GM23338 (cell line): ENCODE results near the gene EHD4. TPM values are rescaled to one million over a fixed set of nuclear protein-coding genes. Genes with fewer than 3 reads are reported as not detected.
A peak's percentile ranks its signal among the peaks of the same experiment; 100 is the strongest.

ENCODE experiments used
- ATAC-seq: fragments of 200-7000 bp; cut with Tn5 transposase; 3 replicates; pipeline ENCODE4 v1.9.1; 2020
- DNase-seq: peaks from one replicate; pipeline ENCODE4 v3.0.0-alpha.2; 2015; ENCODE audit warnings: low spot score
- H2AFZ ChIP-seq: fragments of 200-600 bp; sonication (generic); 2 replicates; pipeline ENCODE4 v1.8.0; 2016; ENCODE audit warnings: antibody characterized with exemption, mild to moderate bottlenecking, moderate library complexity
- H3F3A ChIP-seq: fragments of 200-600 bp; sonication (generic); replicated peaks from 2 replicates; pipeline ENCODE4 v1.8.0; 2017; ENCODE audit warnings: antibody characterized with exemption, mixed run types, low read depth
- H3K27ac ChIP-seq: fragments of 200-600 bp; sonication (generic); 2 replicates; pipeline ENCODE4 v1.6.1; 2016; ENCODE audit warnings: low read depth
- H3K27me3 ChIP-seq: fragments of 200-600 bp; sonication (generic); 2 replicates; pipeline ENCODE4 v1.8.0; 2016; ENCODE audit warnings: mild to moderate bottlenecking, mixed run types, moderate library complexity; ENCODE audit not compliant: insufficient read depth
- H3K36me3 ChIP-seq: fragments of 200-600 bp; sonication (generic); 2 replicates; pipeline ENCODE4 v1.8.0; 2016; ENCODE audit warnings: mild to moderate bottlenecking; ENCODE audit not compliant: insufficient read depth
- H3K4me1 ChIP-seq: fragments of 200-600 bp; sonication (generic); 2 replicates; pipeline ENCODE4 v1.8.0; 2016; ENCODE audit warnings: mild to moderate bottlenecking, moderate library complexity; ENCODE audit not compliant: insufficient read depth
- H3K4me2 ChIP-seq: fragments of 200-600 bp; sonication (generic); 2 replicates; pipeline ENCODE4 v1.7.1; 2017; ENCODE audit warnings: mixed run types
- H3K4me3 ChIP-seq: fragments of 200-600 bp; sonication (generic); 2 replicates; pipeline ENCODE4 v1.6.1; 2016; ENCODE audit warnings: mixed run types
- H3K79me2 ChIP-seq: fragments of 200-600 bp; sonication (generic); replicated peaks from 2 replicates; pipeline ENCODE4 v1.8.0; 2017; ENCODE audit warnings: mild to moderate bottlenecking; ENCODE audit not compliant: insufficient read depth
- H3K9me2 ChIP-seq: fragments of 200-600 bp; sonication (generic); 2 replicates; pipeline ENCODE4 v1.8.0; 2017; ENCODE audit not compliant: insufficient read depth
- H4K20me1 ChIP-seq: fragments of 200-600 bp; sonication (generic); replicated peaks from 2 replicates; pipeline ENCODE4 v1.8.0; 2017; ENCODE audit warnings: mild to moderate bottlenecking; ENCODE audit not compliant: insufficient read depth
- H3K27ac Mint-ChIP-seq: 2 replicates; pipeline ENCODE4 v1.8.0; 2020; ENCODE audit warnings: inconsistent platforms, mild to moderate bottlenecking, moderate library complexity, mixed read lengths
- H3K27me3 Mint-ChIP-seq: 3 replicates; pipeline ENCODE4 v1.8.0; 2022; ENCODE audit warnings: low read depth, mild to moderate bottlenecking, moderate library complexity, mixed read lengths, inconsistent platforms; ENCODE audit not compliant: insufficient read depth, poor library complexity
- H3K36me3 Mint-ChIP-seq: 3 replicates; pipeline ENCODE4 v1.8.0; 2021; ENCODE audit warnings: low read depth, mild to moderate bottlenecking, inconsistent platforms, moderate library complexity, mixed read lengths
- H3K4me1 Mint-ChIP-seq: 3 replicates; pipeline ENCODE4 v1.8.0; 2020; ENCODE audit warnings: mild to moderate bottlenecking, inconsistent platforms, mixed read lengths
- H3K4me3 Mint-ChIP-seq: 3 replicates; pipeline ENCODE4 v1.8.0; 2021; ENCODE audit warnings: moderate library complexity, mild to moderate bottlenecking, inconsistent platforms, mixed read lengths
- H3K9me3 Mint-ChIP-seq: 3 replicates; pipeline ENCODE4 v1.8.0; 2020; ENCODE audit warnings: moderate library complexity, mild to moderate bottlenecking, inconsistent platforms, mixed read lengths
- CTCF ChIP-seq, 2 experiments: fragments of 200-600 bp in 1 of 2; sonication (generic) in 1 of 2; conservative IDR thresholded peaks; 2 replicates each; pipeline versions ENCODE4 v1.5.1 to v1.6.1; 2016 to 2017; ENCODE audit warnings: antibody characterized with exemption in 2 of 2, low read depth in 2 of 2, mild to moderate bottlenecking in 2 of 2, moderate library complexity in 1 of 2
- ETS1 ChIP-seq: IDR thresholded peaks from 2 replicates; pipeline ENCODE4 v1.6.1; 2016; ENCODE audit warnings: antibody characterized with exemption
- REST ChIP-seq: IDR thresholded peaks from one replicate; pipeline ENCODE4 v1.6.1; 2018; ENCODE audit warnings: antibody characterized with exemption; ENCODE audit not compliant: unreplicated experiment
- polyA plus RNA-seq: library from polyadenylated mRNA; unstranded; fragments of >200 nt; fragmentation: Nextera tagmentation; extraction: Ambion mirVana; gene quantifications from 2 replicates; pipeline ENCODE4 v1.2.1, GENCODE V29; 2016
- total RNA-seq: library from RNA; depleted of rRNA; stranded (reverse); fragments of >200 nt; shearing (Covaris generic); gene quantifications from 2 replicates; pipeline ENCODE4 v1.2.3, GENCODE V29; 2014
- TF ChIP-seq, protein P1 (sequence below): fragments of 250-450 bp; sonication (Bioruptor Pico); IDR thresholded peaks from 2 replicates; pipeline ENCODE4 v1.5.0; 2020; ENCODE audit warnings: mild to moderate bottlenecking, moderate library complexity

EHD4 gene
- total and polyA plus RNA-seq, 2 experiments from 2014 or later: 13.0 to 31.0 TPM

GRCh38 chr15:41939986-41940385 is 32.4 kb downstream of the EHD4 start (continued):
- TF ChIP-seq, protein P1, sequence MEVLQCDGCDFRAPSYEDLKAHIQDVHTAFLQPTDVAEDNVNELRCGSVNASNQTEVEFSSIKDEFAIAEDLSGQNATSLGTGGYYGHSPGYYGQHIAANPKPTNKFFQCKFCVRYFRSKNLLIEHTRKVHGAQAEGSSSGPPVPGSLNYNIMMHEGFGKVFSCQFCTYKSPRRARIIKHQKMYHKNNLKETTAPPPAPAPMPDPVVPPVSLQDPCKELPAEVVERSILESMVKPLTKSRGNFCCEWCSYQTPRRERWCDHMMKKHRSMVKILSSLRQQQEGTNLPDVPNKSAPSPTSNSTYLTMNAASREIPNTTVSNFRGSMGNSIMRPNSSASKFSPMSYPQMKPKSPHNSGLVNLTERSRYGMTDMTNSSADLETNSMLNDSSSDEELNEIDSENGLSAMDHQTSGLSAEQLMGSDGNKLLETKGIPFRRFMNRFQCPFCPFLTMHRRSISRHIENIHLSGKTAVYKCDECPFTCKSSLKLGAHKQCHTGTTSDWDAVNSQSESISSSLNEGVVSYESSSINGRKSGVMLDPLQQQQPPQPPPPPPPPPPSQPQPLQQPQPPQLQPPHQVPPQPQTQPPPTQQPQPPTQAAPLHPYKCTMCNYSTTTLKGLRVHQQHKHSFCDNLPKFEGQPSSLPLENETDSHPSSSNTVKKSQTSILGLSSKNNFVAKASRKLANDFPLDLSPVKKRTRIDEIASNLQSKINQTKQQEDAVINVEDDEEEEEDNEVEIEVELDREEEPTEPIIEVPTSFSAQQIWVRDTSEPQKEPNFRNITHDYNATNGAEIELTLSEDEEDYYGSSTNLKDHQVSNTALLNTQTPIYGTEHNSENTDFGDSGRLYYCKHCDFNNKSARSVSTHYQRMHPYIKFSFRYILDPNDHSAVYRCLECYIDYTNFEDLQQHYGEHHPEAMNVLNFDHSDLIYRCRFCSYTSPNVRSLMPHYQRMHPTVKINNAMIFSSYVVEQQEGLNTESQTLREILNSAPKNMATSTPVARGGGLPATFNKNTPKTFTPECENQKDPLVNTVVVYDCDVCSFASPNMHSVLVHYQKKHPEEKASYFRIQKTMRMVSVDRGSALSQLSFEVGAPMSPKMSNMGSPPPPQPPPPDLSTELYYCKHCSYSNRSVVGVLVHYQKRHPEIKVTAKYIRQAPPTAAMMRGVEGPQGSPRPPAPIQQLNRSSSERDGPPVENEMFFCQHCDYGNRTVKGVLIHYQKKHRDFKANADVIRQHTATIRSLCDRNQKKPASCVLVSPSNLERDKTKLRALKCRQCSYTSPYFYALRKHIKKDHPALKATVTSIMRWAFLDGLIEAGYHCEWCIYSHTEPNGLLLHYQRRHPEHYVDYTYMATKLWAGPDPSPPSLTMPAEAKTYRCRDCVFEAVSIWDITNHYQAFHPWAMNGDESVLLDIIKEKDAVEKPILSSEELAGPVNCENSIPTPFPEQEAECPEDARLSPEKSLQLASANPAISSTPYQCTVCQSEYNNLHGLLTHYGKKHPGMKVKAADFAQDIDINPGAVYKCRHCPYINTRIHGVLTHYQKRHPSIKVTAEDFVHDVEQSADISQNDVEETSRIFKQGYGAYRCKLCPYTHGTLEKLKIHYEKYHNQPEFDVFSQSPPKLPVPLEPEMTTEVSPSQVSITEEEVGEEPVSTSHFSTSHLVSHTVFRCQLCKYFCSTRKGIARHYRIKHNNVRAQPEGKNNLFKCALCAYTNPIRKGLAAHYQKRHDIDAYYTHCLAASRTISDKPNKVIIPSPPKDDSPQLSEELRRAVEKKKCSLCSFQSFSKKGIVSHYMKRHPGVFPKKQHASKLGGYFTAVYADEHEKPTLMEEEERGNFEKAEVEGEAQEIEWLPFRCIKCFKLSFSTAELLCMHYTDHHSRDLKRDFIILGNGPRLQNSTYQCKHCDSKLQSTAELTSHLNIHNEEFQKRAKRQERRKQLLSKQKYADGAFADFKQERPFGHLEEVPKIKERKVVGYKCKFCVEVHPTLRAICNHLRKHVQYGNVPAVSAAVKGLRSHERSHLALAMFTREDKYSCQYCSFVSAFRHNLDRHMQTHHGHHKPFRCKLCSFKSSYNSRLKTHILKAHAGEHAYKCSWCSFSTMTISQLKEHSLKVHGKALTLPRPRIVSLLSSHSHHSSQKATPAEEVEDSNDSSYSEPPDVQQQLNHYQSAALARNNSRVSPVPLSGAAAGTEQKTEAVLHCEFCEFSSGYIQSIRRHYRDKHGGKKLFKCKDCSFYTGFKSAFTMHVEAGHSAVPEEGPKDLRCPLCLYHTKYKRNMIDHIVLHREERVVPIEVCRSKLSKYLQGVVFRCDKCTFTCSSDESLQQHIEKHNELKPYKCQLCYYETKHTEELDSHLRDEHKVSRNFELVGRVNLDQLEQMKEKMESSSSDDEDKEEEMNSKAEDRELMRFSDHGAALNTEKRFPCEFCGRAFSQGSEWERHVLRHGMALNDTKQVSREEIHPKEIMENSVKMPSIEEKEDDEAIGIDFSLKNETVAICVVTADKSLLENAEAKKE (CRISPR knock-in tag): no peak

DNA sequence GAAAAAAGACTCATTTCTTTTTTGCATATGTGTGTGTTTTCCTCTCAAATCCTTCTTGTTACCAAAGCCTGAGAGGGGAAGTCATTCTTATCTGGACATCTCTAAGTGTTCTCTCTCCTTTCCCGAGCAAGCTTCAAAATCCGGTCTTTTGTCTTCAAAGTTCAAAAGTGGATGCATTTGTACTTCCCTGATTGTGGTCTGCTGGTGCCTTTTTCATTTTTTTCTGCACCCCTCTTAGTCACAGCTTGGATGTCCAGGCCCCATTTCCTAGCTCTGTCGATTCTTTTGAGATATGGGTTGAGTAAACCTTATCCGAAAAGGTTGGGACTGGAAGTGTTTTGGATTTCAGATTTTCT is 34.8 kb downstream of the EHD4 start:
- Histone ChIP-seq H3K4me2 (no peak overlapping the region), H3K27ac (no peak overlapping the region)

More for the DNA sequence above, 34.8 kb downstream of the EHD4 start:
- Histone ChIP-seq H3K4me1 (peaks cover 18% of the 10 kb centered on the region), H3F3A (no peaks in the 10 kb centered on the region), H3K36me3 (no peaks in the 10 kb centered on the region), H3K9me2 (no peaks in the 10 kb centered on the region), H3K79me2 (0 out of 2 replicates have a peak, but pooled peaks cover 4% of the 10 kb centered on the region), H3K4me3 (no peak overlapping the region), H2AFZ (no peak overlapping the region), H3K27me3 (no peaks in the 10 kb centered on the region), H4K20me1 (peaks cover 12% of the 10 kb centered on the region)
- no peak overlapping the region for H3K4me3 Mint-ChIP-seq
- TF ChIP-seq CTCF (conservative IDR thresholded peaks at IDR 0.05; ENCODE audit: low read depth in 2 of 2) (no peak), ETS1 (no peak), REST (no peak)
- H3K9me3 Mint-ChIP-seq: no peaks in the 10 kb centered on the region; the same call in 2 of the 3 replicates
- peaks cover 16% of the 10 kb centered on the region for H3K36me3 Mint-ChIP-seq
- DNase-seq (no peak), ATAC-seq (no peak)
- peak overlapping the region; percentile 50; the same call in 1 of the 2 replicates for H3K27ac Mint-ChIP-seq
- peaks cover 12% of the 10 kb centered on the region for H3K27me3 Mint-ChIP-seq
- H3K4me1 Mint-ChIP-seq: peaks cover 30% of the 10 kb centered on the region
